Lower lobe of right lung (tissue), 2 donors: ENCODE data around the gene GTF3A. TPM values are rescaled to one million over a fixed set of nuclear protein-coding genes. Genes with fewer than 3 reads are reported as not detected.

Source experiments
- ATAC-seq, 2 donors: fragments of 200-7000 bp; cut with Tn5 transposase; one replicate each; pipeline ENCODE4 v1.9.1; 2020 to 2022; ENCODE audit warnings: mild to moderate bottlenecking in 2 of 2, moderate library complexity in 2 of 2
- DNase-seq: peaks from one replicate; pipeline ENCODE4 v3.0.0-alpha.2; 2020
- H3K27ac ChIP-seq: fragments of 200-600 bp; one replicate; pipeline ENCODE4 v1.8.0; 2022
- H3K27me3 ChIP-seq: fragments of 200-600 bp; one replicate; pipeline ENCODE4 v1.8.0; 2022; ENCODE audit warnings: low read depth
- H3K36me3 ChIP-seq: fragments of 200-600 bp; one replicate; pipeline ENCODE4 v1.8.0; 2022; ENCODE audit warnings: mild to moderate bottlenecking
- H3K4me1 ChIP-seq: fragments of 200-600 bp; one replicate; pipeline ENCODE4 v1.8.0; 2022
- H3K4me3 ChIP-seq: fragments of 200-600 bp; one replicate; pipeline ENCODE4 v1.8.0; 2022; ENCODE audit warnings: mild to moderate bottlenecking
- H3K9me3 ChIP-seq: fragments of 200-600 bp; one replicate; pipeline ENCODE4 v1.8.0; 2022
- intact Hi-C: fragments of 100-400 bp; cut with DNase I; formaldehyde crosslinking; loops from one replicate; pipeline ENCODE4 v1.11.0; 2022
- total RNA-seq: library from RNA; stranded (reverse); fragmentation: NEBNext Ultra II Directional; extraction: Animal tissue kit (Norgen Biotek cat#: 25700); gene quantifications from one replicate; pipeline ENCODE4 v1.2.1, GENCODE V29; 2021
- TF ChIP-seq, protein P1 (sequence below): fragments of 200-600 bp; IDR thresholded peaks from one replicate; pipeline ENCODE4 v1.8.0; 2022; ENCODE audit warnings: antibody characterized with exemption, mild to moderate bottlenecking
- donor health status: DM: no; HTN: yes; CAD: no; lungs with severe emphysema.

GTF3A gene
- total RNA-seq, 1 donor from 2014 or later, result 83.0 TPM

DNA sequence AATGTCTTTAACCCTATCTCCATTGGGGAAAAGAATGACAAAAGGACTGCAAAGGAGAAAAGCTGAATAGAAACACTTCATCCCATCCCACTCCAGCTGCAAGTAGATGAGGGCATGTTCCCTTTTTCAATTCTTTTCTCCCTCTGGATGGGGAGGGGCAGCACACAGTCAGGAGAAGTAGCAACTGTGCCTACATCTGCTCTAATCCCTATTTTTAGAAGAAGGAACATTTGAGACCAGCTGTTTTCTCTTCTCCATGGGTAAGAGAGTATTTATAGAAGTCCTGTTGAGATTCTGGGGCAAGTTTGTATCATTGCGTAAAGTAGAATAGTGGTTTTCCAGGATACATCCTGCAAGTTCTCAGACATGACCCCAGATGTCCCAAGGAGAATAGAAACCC lies 9.3 kb upstream of the GTF3A start:
- Histone ChIP-seq H3K4me3 (no peak overlapping the region), H3K4me1 (no peaks in the 10 kb centered on the region), H3K36me3 (no peaks in the 10 kb centered on the region), H3K27me3 (peaks cover 8% of the 10 kb centered on the region), H3K27ac (no peak overlapping the region), H3K9me3 (no peaks in the 10 kb centered on the region)
- ATAC-seq, result peak; percentile 24 to 39
- no peak for DNase-seq
- intact Hi-C loops, result no loop called here
- TF ChIP-seq, protein P1, sequence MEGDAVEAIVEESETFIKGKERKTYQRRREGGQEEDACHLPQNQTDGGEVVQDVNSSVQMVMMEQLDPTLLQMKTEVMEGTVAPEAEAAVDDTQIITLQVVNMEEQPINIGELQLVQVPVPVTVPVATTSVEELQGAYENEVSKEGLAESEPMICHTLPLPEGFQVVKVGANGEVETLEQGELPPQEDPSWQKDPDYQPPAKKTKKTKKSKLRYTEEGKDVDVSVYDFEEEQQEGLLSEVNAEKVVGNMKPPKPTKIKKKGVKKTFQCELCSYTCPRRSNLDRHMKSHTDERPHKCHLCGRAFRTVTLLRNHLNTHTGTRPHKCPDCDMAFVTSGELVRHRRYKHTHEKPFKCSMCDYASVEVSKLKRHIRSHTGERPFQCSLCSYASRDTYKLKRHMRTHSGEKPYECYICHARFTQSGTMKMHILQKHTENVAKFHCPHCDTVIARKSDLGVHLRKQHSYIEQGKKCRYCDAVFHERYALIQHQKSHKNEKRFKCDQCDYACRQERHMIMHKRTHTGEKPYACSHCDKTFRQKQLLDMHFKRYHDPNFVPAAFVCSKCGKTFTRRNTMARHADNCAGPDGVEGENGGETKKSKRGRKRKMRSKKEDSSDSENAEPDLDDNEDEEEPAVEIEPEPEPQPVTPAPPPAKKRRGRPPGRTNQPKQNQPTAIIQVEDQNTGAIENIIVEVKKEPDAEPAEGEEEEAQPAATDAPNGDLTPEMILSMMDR, result no peak

DNA sequence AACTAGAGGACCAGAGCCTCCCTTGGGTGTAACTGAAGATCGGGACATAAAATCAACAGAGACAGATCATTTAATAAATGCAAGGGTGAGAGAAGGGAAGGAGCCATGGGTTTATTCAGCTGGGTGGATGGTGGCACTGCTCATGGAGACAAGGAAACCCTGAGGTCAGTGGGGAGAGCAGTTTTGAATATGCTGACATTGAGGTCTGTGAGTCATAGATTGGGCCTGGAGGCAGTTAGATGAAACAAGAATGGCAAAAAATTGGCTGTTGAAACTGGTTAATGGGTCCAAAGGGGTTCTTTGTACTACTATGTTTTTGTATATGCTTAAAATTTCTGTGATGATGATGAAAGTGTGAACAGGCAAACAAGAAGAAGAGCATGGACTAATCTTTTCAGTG lies 5.1 kb upstream of the GTF3A start:
- intact Hi-C loops, result no loop called here
- TF ChIP-seq, protein P1, result no peak
- Histone ChIP-seq H3K9me3 (no peaks in the 10 kb centered on the region), H3K4me3 (no peak overlapping the region), H3K27ac (no peak overlapping the region), H3K36me3 (no peaks in the 10 kb centered on the region), H3K4me1 (peaks cover 7% of the 10 kb centered on the region), H3K27me3 (no peaks in the 10 kb centered on the region)
- DNase-seq, result no peak
- ATAC-seq, result no peak

DNA sequence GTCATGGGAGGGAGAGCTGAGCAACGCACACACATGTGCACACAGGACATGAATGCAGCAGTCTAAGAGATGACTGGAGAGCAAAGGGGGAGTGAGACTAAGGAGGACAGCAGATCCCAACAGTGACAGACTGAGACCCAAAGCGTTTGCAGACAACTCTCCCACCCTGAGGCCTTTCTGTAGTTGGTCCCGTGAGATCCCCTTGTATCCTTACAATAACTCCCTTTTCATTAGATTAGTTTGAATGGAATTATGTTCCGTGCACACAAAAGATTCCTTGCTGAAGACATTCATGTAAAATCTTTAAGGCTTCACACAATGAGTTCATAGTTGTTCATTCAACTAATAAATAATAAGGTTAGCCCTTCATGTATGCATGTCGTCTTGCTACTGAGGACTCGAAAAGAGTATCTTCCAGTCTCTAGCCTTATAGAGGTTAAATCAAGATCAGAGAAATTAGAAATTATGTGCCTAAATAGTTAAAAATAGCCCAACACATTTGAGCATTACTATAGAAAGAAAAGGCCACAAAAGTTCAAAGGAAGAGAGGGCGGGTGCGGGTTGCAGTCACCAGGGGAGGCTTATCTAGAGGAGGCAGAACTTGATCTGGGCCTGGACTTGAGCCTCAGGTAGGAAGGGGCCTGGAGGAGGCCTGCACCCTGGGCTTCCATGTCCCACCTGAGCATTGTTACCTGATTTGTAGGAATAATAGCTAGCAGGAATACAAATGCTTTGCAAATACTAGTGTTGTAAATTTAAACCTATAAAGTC lies 3.1 kb upstream of the GTF3A start:
- no peaks in the 10 kb centered on the region for H3K36me3 ChIP-seq
- H3K27me3 ChIP-seq, result no peaks in the 10 kb centered on the region
- no peak overlapping the region for H3K27ac ChIP-seq
- ATAC-seq (no peak), DNase-seq (no peak)
- no peak overlapping the region for H3K4me3 ChIP-seq
- peaks cover 21% of the 10 kb centered on the region for H3K4me1 ChIP-seq
- no peaks in the 10 kb centered on the region for H3K9me3 ChIP-seq
- intact Hi-C loops, result no loop called here
- TF ChIP-seq, protein P1, result no peak

DNA sequence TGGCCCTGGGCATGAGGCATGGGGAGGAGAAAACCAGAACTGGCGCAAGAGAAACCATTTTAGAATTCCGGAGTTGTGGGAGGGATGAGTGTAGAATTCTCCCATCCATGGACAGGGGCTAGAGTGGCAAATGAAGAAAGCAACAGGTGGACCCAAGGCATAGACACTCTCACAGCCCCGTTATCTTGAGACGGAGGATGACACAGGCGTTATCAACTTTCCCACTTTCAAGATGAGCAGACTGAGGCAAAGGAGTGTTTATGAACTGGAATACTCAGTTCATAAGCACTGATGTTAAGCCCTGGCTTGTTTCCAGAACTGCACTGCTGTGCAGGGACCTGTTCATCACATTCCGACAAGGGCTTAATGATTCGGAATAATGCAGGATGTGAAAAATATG lies 1.1 kb upstream of the GTF3A start:
- Histone ChIP-seq H3K36me3 (peaks cover 8% of the 10 kb centered on the region), H3K27me3 (no peaks in the 10 kb centered on the region), H3K4me3 (no peak overlapping the region), H3K9me3 (no peaks in the 10 kb centered on the region), H3K27ac (no peak overlapping the region), H3K4me1 (peaks cover 42% of the 10 kb centered on the region)
- TF ChIP-seq, protein P1, result no peak
- no peak for ATAC-seq
- intact Hi-C loops, result no loop called here
- DNase-seq, result no peak

DNA sequence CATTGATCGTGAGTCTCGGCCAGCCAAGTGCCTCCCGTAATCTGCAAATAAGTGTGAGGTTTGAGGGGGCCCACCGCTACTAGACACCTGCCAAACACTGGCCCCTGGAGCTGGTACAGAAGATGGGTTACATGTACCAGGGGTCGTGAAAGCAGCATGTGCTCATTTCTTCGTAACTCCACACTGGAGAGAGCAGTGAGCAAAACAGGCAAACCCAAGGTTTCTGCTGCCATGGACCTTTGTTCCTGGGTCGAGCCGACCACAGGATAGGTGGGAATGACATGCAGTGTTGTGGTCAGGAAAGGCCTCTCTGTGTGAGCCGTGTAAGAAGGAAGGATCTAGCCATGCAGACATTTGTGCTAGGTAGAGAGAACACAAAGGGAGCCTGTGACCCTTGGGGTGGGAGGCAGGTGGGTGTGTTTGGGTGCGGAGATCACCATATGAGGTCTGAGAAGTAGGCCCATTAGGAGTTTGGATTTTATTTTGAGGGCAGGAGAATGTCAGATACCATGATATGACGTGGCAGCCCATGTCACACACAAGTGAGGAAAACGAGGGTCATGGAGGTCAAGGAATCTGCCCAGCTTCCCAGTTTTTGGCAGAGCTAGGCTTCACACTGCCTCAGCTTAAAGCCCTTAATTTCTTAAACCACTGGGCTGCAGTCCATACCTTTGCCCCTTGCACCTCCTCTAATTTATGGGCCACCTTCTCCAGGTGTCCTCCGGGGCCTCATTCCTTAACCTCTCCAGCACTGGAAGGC lies 919 bp downstream of the GTF3A start:
- peaks cover 42% of the 10 kb centered on the region for H3K4me1 ChIP-seq
- H3K27ac ChIP-seq, result peak overlapping the region; percentile 96
- peak overlapping the region; percentile 90 for H3K4me3 ChIP-seq
- intact Hi-C loops, result no loop called here
- ATAC-seq, result peak in 1 of 2 donors; percentile 1
- H3K9me3 ChIP-seq, result no peaks in the 10 kb centered on the region
- TF ChIP-seq, protein P1, result no peak
- no peaks in the 10 kb centered on the region for H3K27me3 ChIP-seq
- no peak for DNase-seq
- H3K36me3 ChIP-seq, result peaks cover 28% of the 10 kb centered on the region
